ENCODE data around the gene ATP9B. TPM values are rescaled to one million over a fixed set of nuclear protein-coding genes. Genes with fewer than 3 reads are reported as not detected.

ATP9B gene
- total RNA-seq, 1 donor from 2014 or later = 45.3 TPM

DNA sequence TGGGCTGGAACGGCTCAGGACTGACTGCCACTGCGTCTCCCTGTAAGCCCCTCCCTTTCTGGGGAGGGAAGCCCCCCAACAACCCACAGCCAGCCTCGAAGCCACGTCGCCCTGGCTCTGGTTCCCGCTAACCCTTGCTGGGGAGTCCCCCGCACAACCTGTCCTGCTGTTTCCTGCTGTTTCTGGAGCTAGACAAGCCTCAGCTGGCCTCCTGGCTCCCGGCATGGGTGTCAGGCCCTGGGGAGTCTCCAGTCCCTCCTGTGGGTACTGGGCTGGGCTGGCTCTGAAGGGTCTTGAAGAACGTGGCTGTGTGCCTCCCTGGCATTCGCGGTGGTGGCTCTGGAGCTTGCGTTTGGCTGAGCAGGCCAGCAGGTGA, 347.5 kb downstream of the ATP9B start:
- Mint-ChIP-seq H3K36me3 (ENCODE audit: insufficient read depth) (peaks cover 3% of the 10 kb centered on the region), H3K27ac (no peak overlapping the region), H3K4me3 (ENCODE audit: low read depth) (no peak overlapping the region), H3K4me1 (ENCODE audit: low read depth) (no peaks in the 10 kb centered on the region), H3K27me3 (peaks cover 8% of the 10 kb centered on the region), H3K9me3 (ENCODE audit: low read depth) (no peaks in the 10 kb centered on the region)
- TF ChIP-seq, protein P1, sequence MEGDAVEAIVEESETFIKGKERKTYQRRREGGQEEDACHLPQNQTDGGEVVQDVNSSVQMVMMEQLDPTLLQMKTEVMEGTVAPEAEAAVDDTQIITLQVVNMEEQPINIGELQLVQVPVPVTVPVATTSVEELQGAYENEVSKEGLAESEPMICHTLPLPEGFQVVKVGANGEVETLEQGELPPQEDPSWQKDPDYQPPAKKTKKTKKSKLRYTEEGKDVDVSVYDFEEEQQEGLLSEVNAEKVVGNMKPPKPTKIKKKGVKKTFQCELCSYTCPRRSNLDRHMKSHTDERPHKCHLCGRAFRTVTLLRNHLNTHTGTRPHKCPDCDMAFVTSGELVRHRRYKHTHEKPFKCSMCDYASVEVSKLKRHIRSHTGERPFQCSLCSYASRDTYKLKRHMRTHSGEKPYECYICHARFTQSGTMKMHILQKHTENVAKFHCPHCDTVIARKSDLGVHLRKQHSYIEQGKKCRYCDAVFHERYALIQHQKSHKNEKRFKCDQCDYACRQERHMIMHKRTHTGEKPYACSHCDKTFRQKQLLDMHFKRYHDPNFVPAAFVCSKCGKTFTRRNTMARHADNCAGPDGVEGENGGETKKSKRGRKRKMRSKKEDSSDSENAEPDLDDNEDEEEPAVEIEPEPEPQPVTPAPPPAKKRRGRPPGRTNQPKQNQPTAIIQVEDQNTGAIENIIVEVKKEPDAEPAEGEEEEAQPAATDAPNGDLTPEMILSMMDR (IDR thresholded peaks at IDR 0.05; ENCODE audit: unreplicated experiment) = no peak
- no peak for DNase-seq (ENCODE audit: low spot score, unreplicated experiment)

DNA sequence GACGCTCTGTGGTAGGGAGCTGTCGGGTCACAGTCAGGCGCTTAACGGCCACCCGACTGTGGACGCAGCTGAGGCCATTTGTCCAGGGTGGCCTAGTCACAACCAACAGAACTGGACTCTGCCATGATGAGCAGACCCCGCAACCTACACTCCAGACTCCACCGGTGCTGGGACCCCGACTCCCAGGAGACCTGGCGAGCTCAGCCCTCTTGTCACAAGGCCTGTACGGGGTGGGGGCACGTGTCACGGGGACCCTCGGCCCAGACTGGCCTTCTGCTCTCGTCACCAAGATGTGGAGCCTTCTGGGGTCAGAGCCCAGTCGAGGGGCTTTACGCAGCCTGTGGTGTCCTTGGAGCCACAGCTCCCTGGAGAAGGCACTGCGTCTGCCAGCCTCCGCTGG, 349.0 kb downstream of the ATP9B start:
- Mint-ChIP-seq H3K27ac (no peak overlapping the region), H3K9me3 (ENCODE audit: low read depth) (no peaks in the 10 kb centered on the region), H3K4me3 (ENCODE audit: low read depth) (no peak overlapping the region), H3K36me3 (ENCODE audit: insufficient read depth) (peaks cover 2% of the 10 kb centered on the region), H3K4me1 (ENCODE audit: low read depth) (no peaks in the 10 kb centered on the region), H3K27me3 (peaks cover 5% of the 10 kb centered on the region)
- TF ChIP-seq, protein P1 (IDR thresholded peaks at IDR 0.05; ENCODE audit: unreplicated experiment) = no peak
- DNase-seq (ENCODE audit: low spot score, unreplicated experiment) = no peak

DNA sequence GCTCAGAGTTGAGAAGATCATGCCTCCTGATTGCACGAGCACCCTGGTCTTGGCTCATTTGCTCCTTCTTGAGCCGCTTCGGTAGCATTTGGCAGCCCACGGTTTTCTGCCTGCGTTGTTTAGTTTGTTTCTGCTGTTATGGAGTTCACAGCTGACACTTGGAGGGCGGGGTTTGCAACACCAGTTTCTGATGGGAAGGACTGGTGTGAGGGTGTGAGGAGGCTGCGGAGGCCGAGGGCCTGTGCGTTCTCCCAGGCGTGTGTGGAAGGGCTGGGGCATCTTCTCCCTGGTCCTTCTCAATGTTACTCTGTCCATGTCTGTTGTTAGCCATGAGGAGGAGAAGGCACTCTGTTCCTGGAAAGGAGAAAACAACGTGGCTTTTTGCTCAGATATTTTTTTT, 349.4 kb downstream of the ATP9B start:
- H3K4me1 Mint-ChIP-seq (ENCODE audit: low read depth) = no peaks in the 10 kb centered on the region
- H3K4me3 Mint-ChIP-seq (ENCODE audit: low read depth) = no peak overlapping the region
- DNase-seq (ENCODE audit: low spot score, unreplicated experiment) = no peak
- no peak overlapping the region for H3K27ac Mint-ChIP-seq
- TF ChIP-seq, protein P1 (IDR thresholded peaks at IDR 0.05; ENCODE audit: unreplicated experiment) = no peak
- no peaks in the 10 kb centered on the region for H3K36me3 Mint-ChIP-seq (ENCODE audit: insufficient read depth)
- H3K27me3 Mint-ChIP-seq = peaks cover 5% of the 10 kb centered on the region
- no peaks in the 10 kb centered on the region for H3K9me3 Mint-ChIP-seq (ENCODE audit: low read depth)

DNA sequence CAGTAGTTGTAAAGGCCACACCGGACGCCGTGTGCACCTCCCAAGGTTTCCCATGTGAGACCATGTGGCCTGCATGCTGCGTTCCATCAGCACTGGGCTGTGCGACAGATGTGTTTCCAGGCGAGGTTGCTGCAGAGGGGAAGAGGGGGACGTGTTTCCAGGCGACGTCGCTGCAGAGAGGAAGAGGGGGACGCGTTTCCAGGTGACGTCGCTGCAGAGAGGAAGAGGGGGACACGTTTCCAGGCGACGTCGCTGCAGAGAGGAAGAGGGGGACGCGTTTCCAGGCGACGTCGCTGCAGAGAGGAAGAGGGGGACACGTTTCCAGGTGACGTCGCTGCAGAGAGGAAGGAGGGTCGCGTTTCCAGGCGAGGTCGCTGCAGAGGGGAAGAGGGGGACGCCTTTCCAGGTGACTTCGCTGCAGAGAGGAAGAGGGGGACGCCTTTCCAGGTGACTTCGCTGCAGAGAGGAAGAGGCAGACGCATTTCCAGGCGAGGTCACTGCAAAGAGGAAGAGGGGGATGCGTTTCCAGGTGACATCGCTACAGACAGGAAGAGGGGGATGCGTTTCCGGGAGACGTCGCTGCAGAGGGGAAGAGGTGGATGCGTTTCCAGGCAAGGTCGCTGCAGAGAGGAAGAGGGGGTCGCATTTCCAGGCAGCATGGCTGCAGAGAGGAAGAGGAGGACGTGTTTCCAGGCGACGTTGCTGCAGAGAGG, 351.0 kb downstream of the ATP9B start:
- H3K4me3 Mint-ChIP-seq (ENCODE audit: low read depth) = no peak overlapping the region
- no peak overlapping the region for H3K27ac Mint-ChIP-seq
- TF ChIP-seq, protein P1 (IDR thresholded peaks at IDR 0.05; ENCODE audit: unreplicated experiment) = no peak
- peaks cover 9% of the 10 kb centered on the region for H3K27me3 Mint-ChIP-seq
- no peak for DNase-seq (ENCODE audit: low spot score, unreplicated experiment)
- H3K4me1 Mint-ChIP-seq (ENCODE audit: low read depth) = peaks cover 3% of the 10 kb centered on the region
- no peaks in the 10 kb centered on the region for H3K36me3 Mint-ChIP-seq (ENCODE audit: insufficient read depth)
- H3K9me3 Mint-ChIP-seq (ENCODE audit: low read depth) = no peaks in the 10 kb centered on the region

DNA sequence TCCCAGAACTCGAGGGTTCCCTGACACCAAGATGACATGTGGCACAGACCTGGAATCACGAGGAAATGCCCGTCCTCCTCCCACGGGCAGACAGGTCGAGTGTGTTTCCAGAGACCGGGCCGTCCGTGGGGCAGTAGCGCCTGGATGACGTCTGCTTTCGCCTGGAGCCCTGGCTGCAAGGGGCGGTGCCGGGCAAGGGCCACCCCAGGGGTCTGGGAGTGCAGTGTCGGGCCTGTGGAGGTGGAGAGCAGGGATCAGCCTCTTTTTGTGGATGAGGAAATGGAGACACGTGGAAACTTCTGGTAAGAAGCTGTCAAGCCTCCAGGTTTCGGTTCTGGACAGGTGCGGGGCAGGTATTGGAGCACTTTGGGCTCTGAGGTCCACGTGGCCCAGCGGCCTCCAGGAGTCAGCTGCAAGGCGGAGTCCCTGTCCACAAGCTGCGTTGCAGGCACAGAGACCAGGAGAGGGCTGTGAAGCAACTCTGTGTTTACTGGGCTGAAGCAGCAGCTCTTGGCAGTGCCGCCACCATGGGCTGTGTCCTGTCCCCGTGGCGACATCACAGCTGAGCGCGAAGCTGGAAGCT, 352.2 kb downstream of the ATP9B start:
- peaks cover 9% of the 10 kb centered on the region for H3K27me3 Mint-ChIP-seq
- no peaks in the 10 kb centered on the region for H3K36me3 Mint-ChIP-seq (ENCODE audit: insufficient read depth)
- no peak overlapping the region for H3K4me3 Mint-ChIP-seq (ENCODE audit: low read depth)
- peaks cover 7% of the 10 kb centered on the region for H3K4me1 Mint-ChIP-seq (ENCODE audit: low read depth)
- no peaks in the 10 kb centered on the region for H3K9me3 Mint-ChIP-seq (ENCODE audit: low read depth)
- TF ChIP-seq, protein P1 (IDR thresholded peaks at IDR 0.05; ENCODE audit: unreplicated experiment) = no peak
- DNase-seq (ENCODE audit: low spot score, unreplicated experiment) = no peak
- H3K27ac Mint-ChIP-seq = no peak overlapping the region

Measured in progenitor cell of endocrine pancreas (in vitro differentiated cells).